K562 (cell line): ENCODE measurements around the gene ECI1. TPM values are rescaled to one million over a fixed set of nuclear protein-coding genes. Genes with fewer than 3 reads are reported as not detected.

ENCODE experiments used
- ATAC-seq: fragments of 200-7000 bp; cut with Tn5 transposase; 3 replicates; pipeline ENCODE4 v1.9.1; 2020; ENCODE audit warnings: moderate library complexity
- BruUV-seq: library from RNA; stranded (reverse); fragments of 400-500 nt; replicated peaks from 2 replicates; lab custom pipeline; 2021; lab: Mats Ljungman, UMichigan
- CTCF ChIA-PET: fragments of 300-600 bp; formaldehyde crosslinking; extraction: SDS; loops from one replicate; lab custom pipeline; 2021; ENCODE audit warnings: low intra/inter-chr PET ratio; lab: Yijun Ruan, JAX
- POLR2A ChIA-PET: fragments of 300-600, 350-650 bp; sonication (Branson Sonifier 250); formaldehyde crosslinking; extraction: SDS; loops from one replicate; lab custom pipeline; 2021; ENCODE audit warnings: antibody characterized with exemption, inconsistent platforms; lab: Yijun Ruan, JAX
- DNase-seq, 4 experiments: peaks; one replicate each; pipeline versions ENCODE4 v3.0.0 to v3.0.0-alpha.2; 2011 to 2018; ENCODE audit warnings: low spot score in 3 of 4, mixed read lengths in 3 of 4; ENCODE audit errors: extremely low read depth in 1 of 4
- FAIRE-seq: peaks from 2 replicates; lab custom pipeline; 2011; peaks lifted over from hg19 to GRCh38; lab: Jason Lieb, UNC
- H2AFZ ChIP-seq: 2 replicates; pipeline ENCODE4 v1.6.0; 2011; ENCODE audit warnings: low read depth, low read length, control low read depth, inconsistent platforms
- H3K27ac ChIP-seq: fragments of 200-600 bp; 3 replicates; pipeline ENCODE4 v1.8.0; 2011; ENCODE audit warnings: low read depth, mild to moderate bottlenecking, control low read depth, inconsistent platforms, low read length, moderate library complexity, mixed read lengths; ENCODE audit errors: extremely low read depth
- H3K27me3 ChIP-seq, 2 experiments: fragments of 300-600 bp in 1 of 2; 2 replicates in 1 of 2; 3 replicates in 1 of 2; pipeline versions ENCODE4 v1.6.0 to v1.8.0; 2011; ENCODE audit warnings: inconsistent platforms in 2 of 2, low read length in 2 of 2, mild to moderate bottlenecking in 1 of 2, mixed read lengths in 1 of 2, moderate library complexity in 1 of 2; ENCODE audit not compliant: control insufficient read depth in 2 of 2, insufficient read depth in 2 of 2
- H3K36me3 ChIP-seq: fragments of 300-600 bp; 3 replicates; pipeline ENCODE4 v1.8.0; 2011; ENCODE audit warnings: mild to moderate bottlenecking, low read length, inconsistent platforms; ENCODE audit not compliant: control insufficient read depth, insufficient read depth
- H3K4me1 ChIP-seq, 2 experiments: fragments of 200-600 bp in 1 of 2; replicated peaks in 1 of 2; 2 replicates in 1 of 2; 3 replicates in 1 of 2; pipeline versions ENCODE4 v1.5.1 to v1.8.0; 2011; ENCODE audit warnings: inconsistent platforms in 2 of 2, low read length in 2 of 2, mild to moderate bottlenecking in 1 of 2, mixed read lengths in 1 of 2, moderate library complexity in 1 of 2; ENCODE audit not compliant: control insufficient read depth in 2 of 2, insufficient read depth in 2 of 2
- H3K4me2 ChIP-seq: 2 replicates; pipeline ENCODE4 v1.6.1; 2011; ENCODE audit warnings: low read length, control low read depth, inconsistent platforms, mixed read lengths; ENCODE audit not compliant: insufficient read depth
- H3K4me3 ChIP-seq: fragments of 200-600 bp; sonication (generic), shearing (Covaris generic); 2 replicates; pipeline ENCODE4 v1.5.1; 2016; ENCODE audit warnings: control low read depth, inconsistent platforms
- H3K79me2 ChIP-seq: fragments of 200-600 bp; 3 replicates; pipeline ENCODE4 v1.8.0; 2011; ENCODE audit warnings: low read length, inconsistent platforms; ENCODE audit not compliant: control insufficient read depth, insufficient read depth
- H3K9ac ChIP-seq, 2 experiments: 2 replicates each; pipeline versions ENCODE4 v1.6.0 to v1.6.1; 2011; ENCODE audit warnings: low read depth in 2 of 2, low read length in 2 of 2, control low read depth in 1 of 2, inconsistent platforms in 1 of 2, mild to moderate bottlenecking in 1 of 2, mixed read lengths in 1 of 2; ENCODE audit not compliant: insufficient read depth in 1 of 2
- H3K9me1 ChIP-seq: one replicate; pipeline ENCODE4 v1.6.0; 2011; ENCODE audit warnings: inconsistent platforms, mild to moderate bottlenecking, low read length, moderate library complexity; ENCODE audit not compliant: control insufficient read depth, insufficient read depth
- H3K9me3 ChIP-seq: replicated peaks from 2 replicates; pipeline ENCODE4 v1.5.1; 2011; ENCODE audit warnings: low read depth, low read length, inconsistent platforms; ENCODE audit not compliant: control insufficient read depth, insufficient read depth
- H4K20me1 ChIP-seq: replicated peaks from 2 replicates; pipeline ENCODE4 v1.6.1; 2011; ENCODE audit warnings: low read length, inconsistent platforms, mixed read lengths; ENCODE audit not compliant: control insufficient read depth, insufficient read depth
- BHLHE40 ChIP-seq: IDR thresholded peaks from 2 replicates; pipeline ENCODE4 v1.6.1; 2011; ENCODE audit warnings: low read length, improper control_type of control experiment
- CC2D1A ChIP-seq: fragments of 450-650 bp; IDR thresholded peaks from 2 replicates; pipeline ENCODE4 v1.6.1; 2017; ENCODE audit warnings: mild to moderate bottlenecking
- ESRRB ChIP-seq: fragments of 250-450 bp; sonication (Bioruptor Pico); IDR thresholded peaks from 2 replicates; pipeline ENCODE4 v1.5.0; 2020; ENCODE audit warnings: mild to moderate bottlenecking, moderate library complexity, borderline replicate concordance
- ETS2 ChIP-seq: IDR thresholded peaks from 2 replicates; pipeline ENCODE4 v1.6.1; 2016; ENCODE audit warnings: borderline replicate concordance, missing genetic modification characterization, mild to moderate bottlenecking, moderate library complexity, missing compliant biosample characterization; ENCODE audit not compliant: poor library complexity, severe bottlenecking
- FOXK2 ChIP-seq, 2 experiments: fragments of 450-650 bp; IDR thresholded peaks in 1 of 2; conservative IDR thresholded peaks in 1 of 2; 2 replicates each; pipeline ENCODE4 v1.6.1; 2016; ENCODE audit warnings: low read depth in 2 of 2, mild to moderate bottlenecking in 1 of 2
- KLF6 ChIP-seq: fragments of 250-450 bp; sonication (Bioruptor Pico); IDR thresholded peaks from 2 replicates; pipeline ENCODE4 v1.4.0; 2020; ENCODE audit warnings: mild to moderate bottlenecking, moderate library complexity, borderline replicate concordance
- LCOR ChIP-seq: sonication (generic); formaldehyde crosslinking; IDR thresholded peaks from 2 replicates; pipeline ENCODE4 v1.8.0; 2022; ENCODE audit warnings: mild to moderate bottlenecking, missing genetic modification reagents
- MAFF ChIP-seq: IDR thresholded peaks from 2 replicates; pipeline ENCODE4 v1.6.1; 2012; ENCODE audit warnings: low read length, improper control_type of control experiment
- MYNN ChIP-seq, 2 experiments: sonication (generic); formaldehyde crosslinking in 1 of 2; IDR thresholded peaks; 2 replicates each; pipeline versions ENCODE4 v1.5.0 to v1.6.1; 2016 to 2020; ENCODE audit warnings: antibody characterized with exemption in 1 of 2, missing genetic modification reagents in 1 of 2
- NFE2L1 ChIP-seq: fragments of 450-650 bp; IDR thresholded peaks from 2 replicates; pipeline ENCODE4 v1.6.1; 2016; ENCODE audit warnings: missing genetic modification characterization, low read depth, mild to moderate bottlenecking, missing compliant biosample characterization, moderate library complexity, borderline replicate concordance
- POLR2A ChIP-seq: fragments of 450-650 bp; conservative IDR thresholded peaks from 2 replicates; pipeline ENCODE4 v1.6.1; 2016
- POLR2G ChIP-seq: fragments of 200-400 bp; formaldehyde crosslinking; IDR thresholded peaks from 2 replicates; pipeline ENCODE4 v1.6.1; 2017; ENCODE audit warnings: low read depth, mild to moderate bottlenecking, antibody characterized with exemption, low read length, moderate library complexity
- POU5F1 ChIP-seq: fragments of 150-350 bp; IDR thresholded peaks from 2 replicates; pipeline ENCODE4 v1.6.1; 2014; ENCODE audit warnings: borderline replicate concordance, low read length, low read depth, mild to moderate bottlenecking; ENCODE audit not compliant: partially characterized antibody
- PTBP1 ChIP-seq: fragments of 200-400 bp; formaldehyde crosslinking; IDR thresholded peaks from 2 replicates; pipeline ENCODE4 v1.6.1; 2017; ENCODE audit warnings: low read depth, low read length
- RBFOX2 ChIP-seq: fragments of 200-400 bp; formaldehyde crosslinking; IDR thresholded peaks from 2 replicates; pipeline ENCODE4 v1.6.1; 2017; ENCODE audit warnings: low read depth, mild to moderate bottlenecking, low read length, moderate library complexity
- SOX6 ChIP-seq: fragments of 450-650 bp; IDR thresholded peaks from 2 replicates; pipeline ENCODE4 v1.6.1; 2014; ENCODE audit warnings: mild to moderate bottlenecking
- XRCC3 ChIP-seq: fragments of 450-650 bp; IDR thresholded peaks from 2 replicates; pipeline ENCODE4 v1.6.1; 2017; ENCODE audit warnings: mild to moderate bottlenecking, moderate library complexity
- ZNF12 ChIP-seq: sonication (generic); formaldehyde crosslinking; IDR thresholded peaks from 2 replicates; pipeline ENCODE4 v1.4.0; 2020; ENCODE audit warnings: mild to moderate bottlenecking, missing genetic modification reagents
- ZNF699 ChIP-seq: fragments of 250-450 bp; sonication (Bioruptor Pico); IDR thresholded peaks from 2 replicates; pipeline ENCODE4 v1.8.0; 2021; ENCODE audit warnings: mild to moderate bottlenecking, moderate library complexity; ENCODE audit not compliant: insufficient replicate concordance
- ZNF778 ChIP-seq: fragments of 450-650 bp; formaldehyde crosslinking; IDR thresholded peaks from 2 replicates; pipeline ENCODE4 v1.4.0; 2020; ENCODE audit warnings: mild to moderate bottlenecking, moderate library complexity
- WGBS: fragments of 100-300 bp; shearing (Covaris generic); methylation state at CpG from one replicate; pipeline ENCODE4 v1.1.6; 2016; ENCODE audit warnings: low coverage, mixed read lengths; ENCODE audit not compliant: insufficient coverage; ENCODE audit errors: missing lambda C conversion rate; 5-methylcytosine and 5-hydroxymethylcytosine counted together
- in situ Hi-C: fragments of 300-500 bp; cut with MboI; formaldehyde crosslinking; loops from 4 replicates; pipeline ENCODE4 v1.15.0; 2018; ENCODE audit warnings: inconsistent platforms, mixed read lengths
- intact Hi-C: fragments of 100-400 bp; cut with micrococcal nuclease; formaldehyde crosslinking; loops from 2 replicates; pipeline ENCODE4 v1.14.2; 2022
- polyA plus RNA-seq, 8 experiments: library from polyadenylated mRNA; depleted of rRNA in 4 of 8; stranded (reverse) in 5 of 8; unstranded in 3 of 8; fragments of >200 nt; fragmentation: Nextera tagmentation in 2 of 8; fragmentation: Illumina TruSeq in 1 of 8; extraction: Ambion mirVana in 2 of 8; extraction: Trizol in 1 of 8; gene quantifications; 2 replicates each; pipeline versions ENCODE4 v1.2.1 to v1.2.3, GENCODE V29; 2011 to 2014; ENCODE audit warnings: inconsistent platforms in 1 of 8, missing spikeins in 1 of 8
- total RNA-seq, 7 experiments: library from RNA; depleted of rRNA in 6 of 7; stranded (reverse); fragments of >200 nt in 6 of 7; fragmentation: Illumina TruSeq in 2 of 7; extraction: Trizol in 2 of 7; gene quantifications; 2 replicates each; pipeline versions ENCODE4 v1.2.1 to v1.2.3, GENCODE V29; 2011 to 2021; ENCODE audit warnings: low replicate concordance in 1 of 7
- TF ChIP-seq, protein P1 (sequence below): fragments of 250-450 bp; sonication (Bioruptor Pico); IDR thresholded peaks from 2 replicates; pipeline ENCODE4 v1.4.0; 2020; ENCODE audit warnings: borderline replicate concordance
- TF ChIP-seq, protein P2 (sequence below): IDR thresholded peaks from 2 replicates; pipeline ENCODE4 v1.6.1; 2016; ENCODE audit warnings: missing genetic modification characterization, missing compliant biosample characterization

The ECI1 gene
- total and polyA plus RNA-seq, 9 of the 15 experiments (the other 6 are each of a cell fraction or from before 2014, with no cell fraction given) = 4.7 to 189 (median 54.0) TPM

DNA sequence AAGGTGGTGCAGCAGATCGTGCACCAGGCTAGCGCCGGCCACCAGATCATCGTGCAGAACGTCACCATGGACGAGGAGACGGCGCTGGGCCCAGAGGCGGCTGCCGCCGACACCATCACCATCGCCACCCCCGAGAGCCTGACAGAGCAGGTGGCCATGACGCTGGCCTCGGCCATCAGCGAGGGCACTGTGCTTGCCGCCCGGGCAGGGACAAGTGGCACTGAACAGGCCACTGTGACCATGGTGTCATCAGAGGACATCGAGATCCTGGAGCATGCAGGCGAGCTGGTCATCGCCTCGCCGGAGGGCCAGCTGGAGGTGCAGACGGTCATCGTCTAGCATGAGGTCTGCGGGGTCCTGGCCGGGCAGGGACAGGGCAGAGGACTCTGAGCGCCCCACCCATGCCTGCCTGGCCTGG, 16.1 kb downstream of the ECI1 start:
- 92% methylated on average over 25 of the region's 28 CpGs for WGBS
- Histone ChIP-seq H3K79me2 (no peaks in the 10 kb centered on the region), H2AFZ (no peak overlapping the region), H3K4me1 (peaks cover 0 to 55% of the 10 kb centered on the region in 2 experiments; a peak in 2 of 5 replicates), H3K9me1 (no peaks in the 10 kb centered on the region), H3K27ac (no peak overlapping the region), H3K27me3 (no peaks in the 10 kb centered on the region), H3K36me3 (peaks cover 75% of the 10 kb centered on the region; the same call in 2 of the 3 replicates), H3K9me3 (no peaks in the 10 kb centered on the region), H4K20me1 (no peaks in the 10 kb centered on the region), H3K9ac (no peak overlapping the region), H3K4me3 (no peak overlapping the region), H3K4me2 (no peak overlapping the region)
- DNase-seq (no peak), ATAC-seq (no peak), FAIRE-seq (no peak)
- BruUV-seq = no TSS peak
- intact Hi-C loops (no loop called here), in situ Hi-C loops (no loop called here)
- CTCF ChIA-PET = no interaction called here
- POLR2A ChIA-PET = interaction anchor here (1.2 to 2.6 kb wide), 2 partner anchors 9 to 14 kb away, joined by 3 to 20 read pairs; no protein-coding TSS in a partner anchor
- TF ChIP-seq NFE2L1 (tag) (no peak), BHLHE40 (no peak), ZNF699 (CRISPR knock-in tag) (no peak), SOX6 (no peak), ZNF778 (CRISPR knock-in tag) (no peak), MAFF (no peak), CC2D1A (no peak), LCOR (CRISPR knock-in tag) (no peak), POLR2G (peak; percentile 72), PTBP1 (no peak), FOXK2 (conservative IDR thresholded peaks at IDR 0.05 in 1 of 2, IDR thresholded peaks at IDR 0.05 in 1 of 2; ENCODE audit: low read depth in 2 of 2) (no peak), POU5F1 (no peak), ESRRB (no peak), ETS2 (tag) (no peak), POLR2A (0 out of 2 replicates have a peak, but pooled peaks have one; percentile 33), XRCC3 (no peak), MYNN (IDR thresholded peaks at IDR 0.05) (0 out of 2 replicates have a peak, but pooled peaks have one; percentile 8), MYNN (CRISPR knock-in tag; IDR thresholded peaks at IDR 0.05) (no peak), RBFOX2 (peak; percentile 23; the same call in 1 of the 2 replicates), ZNF12 (CRISPR knock-in tag) (no peak), KLF6 (no peak)
- TF ChIP-seq, protein P1, sequence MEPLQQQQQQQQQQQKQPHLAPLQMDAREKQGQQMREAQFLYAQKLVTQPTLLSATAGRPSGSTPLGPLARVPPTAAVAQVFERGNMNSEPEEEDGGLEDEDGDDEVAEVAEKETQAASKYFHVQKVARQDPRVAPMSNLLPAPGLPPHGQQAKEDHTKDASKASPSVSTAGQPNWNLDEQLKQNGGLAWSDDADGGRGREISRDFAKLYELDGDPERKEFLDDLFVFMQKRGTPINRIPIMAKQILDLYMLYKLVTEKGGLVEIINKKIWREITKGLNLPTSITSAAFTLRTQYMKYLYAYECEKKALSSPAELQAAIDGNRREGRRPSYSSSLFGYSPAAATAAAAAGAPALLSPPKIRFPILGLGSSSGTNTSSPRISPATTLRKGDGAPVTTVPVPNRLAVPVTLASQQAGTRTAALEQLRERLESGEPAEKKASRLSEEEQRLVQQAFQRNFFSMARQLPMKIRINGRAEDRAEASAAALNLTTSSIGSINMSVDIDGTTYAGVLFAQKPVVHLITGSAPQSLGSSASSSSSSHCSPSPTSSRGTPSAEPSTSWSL (CRISPR knock-in tag) = no peak
- TF ChIP-seq, protein P2, sequence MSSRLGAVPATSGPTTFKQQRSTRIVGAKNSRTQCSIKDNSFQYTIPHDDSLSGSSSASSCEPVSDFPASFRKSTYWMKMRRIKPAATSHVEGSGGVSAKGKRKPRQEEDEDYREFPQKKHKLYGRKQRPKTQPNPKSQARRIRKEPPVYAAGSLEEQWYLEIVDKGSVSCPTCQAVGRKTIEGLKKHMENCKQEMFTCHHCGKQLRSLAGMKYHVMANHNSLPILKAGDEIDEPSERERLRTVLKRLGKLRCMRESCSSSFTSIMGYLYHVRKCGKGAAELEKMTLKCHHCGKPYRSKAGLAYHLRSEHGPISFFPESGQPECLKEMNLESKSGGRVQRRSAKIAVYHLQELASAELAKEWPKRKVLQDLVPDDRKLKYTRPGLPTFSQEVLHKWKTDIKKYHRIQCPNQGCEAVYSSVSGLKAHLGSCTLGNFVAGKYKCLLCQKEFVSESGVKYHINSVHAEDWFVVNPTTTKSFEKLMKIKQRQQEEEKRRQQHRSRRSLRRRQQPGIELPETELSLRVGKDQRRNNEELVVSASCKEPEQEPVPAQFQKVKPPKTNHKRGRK (tag) = no peak
